GM12878 (cell line): ENCODE data around the gene NLRP6. TPM values are rescaled to one million over a fixed set of nuclear protein-coding genes. Genes with fewer than 3 reads are reported as not detected.

ENCODE experiments used
- ATAC-seq: fragments of 200-7000 bp; cut with Tn5 transposase; 3 replicates; pipeline ENCODE4 v1.9.1; 2020; ENCODE audit warnings: mild to moderate bottlenecking, moderate library complexity
- BruUV-seq: library from RNA; stranded (reverse); fragments of 400-500 nt; replicated peaks from 2 replicates; lab custom pipeline; 2021; lab: Mats Ljungman, UMichigan
- CTCF ChIA-PET: fragments of 300-600 bp; sonication (Branson Sonifier 250); formaldehyde crosslinking; extraction: SDS; loops from one replicate; lab custom pipeline; 2021; ENCODE audit warnings: inconsistent platforms; lab: Yijun Ruan, JAX
- POLR2A ChIA-PET: fragments of 350-600 bp; formaldehyde crosslinking; extraction: SDS; loops from one replicate; lab custom pipeline; 2021; ENCODE audit warnings: inconsistent platforms; lab: Charles Lee
- RAD21 ChIA-PET: fragments of 300-600 bp; sonication (Branson Sonifier 250); formaldehyde crosslinking; loops from one replicate; lab custom pipeline; 2023; ENCODE audit warnings: antibody characterized with exemption; ENCODE audit not compliant: unreplicated experiment; lab: Charles Lee
- SMC1A ChIA-PET: fragments of 300-600 bp; sonication (Branson Sonifier 250); formaldehyde crosslinking; loops from one replicate; lab custom pipeline; 2023; ENCODE audit not compliant: unreplicated experiment, uncharacterized antibody; lab: Charles Lee
- DNase-seq: peaks from one replicate; pipeline ENCODE4 v3.0.0-alpha.2; 2011; ENCODE audit warnings: low read depth, low spot score
- FAIRE-seq: peaks from 3 replicates; lab custom pipeline; 2011; peaks lifted over from hg19 to GRCh38; lab: Jason Lieb, UNC
- H2AFZ ChIP-seq: 2 replicates; pipeline ENCODE4 v1.6.0; 2011; ENCODE audit warnings: low read depth, low read length, control low read depth; ENCODE audit not compliant: control insufficient read depth
- H3K27ac ChIP-seq: 2 replicates; pipeline ENCODE4 v1.5.1; 2011; ENCODE audit warnings: control low read depth; ENCODE audit not compliant: control insufficient read depth, insufficient read depth
- H3K27me3 ChIP-seq, 2 experiments: replicated peaks in 1 of 2; 2 replicates each; pipeline versions ENCODE4 v1.6.0 to v1.6.1; 2011; ENCODE audit warnings: low read length in 1 of 2; ENCODE audit not compliant: control insufficient read depth in 2 of 2, insufficient read depth in 2 of 2
- H3K36me3 ChIP-seq, 2 experiments: 2 replicates each; pipeline ENCODE4 v1.5.1; 2011; ENCODE audit warnings: low read length in 1 of 2; ENCODE audit not compliant: control insufficient read depth in 2 of 2, insufficient read depth in 2 of 2
- H3K4me1 ChIP-seq: 2 replicates; pipeline ENCODE4 v1.6.1; 2011; ENCODE audit warnings: mild to moderate bottlenecking, low read length, moderate library complexity, mixed read lengths; ENCODE audit not compliant: control insufficient read depth, insufficient read depth
- H3K4me2 ChIP-seq: 2 replicates; pipeline ENCODE4 v1.6.0; 2011; ENCODE audit warnings: control low read depth; ENCODE audit not compliant: control insufficient read depth, insufficient read depth
- H3K4me3 ChIP-seq: fragments of 200-600 bp; sonication (generic); 2 replicates; pipeline ENCODE4 v1.5.1; 2016
- H3K79me2 ChIP-seq: 2 replicates; pipeline ENCODE4 v1.6.0; 2011; ENCODE audit warnings: low read length; ENCODE audit not compliant: control insufficient read depth, insufficient read depth
- H3K9ac ChIP-seq: 2 replicates; pipeline ENCODE4 v1.8.0; 2011; ENCODE audit warnings: low read length, control low read depth, mixed read lengths; ENCODE audit not compliant: control insufficient read depth, insufficient read depth
- H3K9me3 ChIP-seq: replicated peaks from 3 replicates; pipeline ENCODE4 v1.5.1; 2011; ENCODE audit warnings: mild to moderate bottlenecking, low read length; ENCODE audit not compliant: control insufficient read depth, insufficient read depth
- H4K20me1 ChIP-seq: 2 replicates; pipeline ENCODE4 v1.6.0; 2011; ENCODE audit not compliant: control insufficient read depth, insufficient read depth
- ASH2L ChIP-seq: fragments of 300-600, 200-600 bp; sonication (generic); IDR thresholded peaks from 2 replicates; pipeline ENCODE4 v1.6.1; 2017; ENCODE audit warnings: low read depth, mild to moderate bottlenecking, borderline replicate concordance
- ATF3 ChIP-seq: IDR thresholded peaks from 2 replicates; pipeline ENCODE4 v1.6.1; 2011; ENCODE audit warnings: low read depth, mild to moderate bottlenecking, low read length, moderate library complexity, borderline replicate concordance; ENCODE audit errors: extremely low read depth
- CEBPZ ChIP-seq: fragments of 150-350 bp; IDR thresholded peaks from 2 replicates; pipeline ENCODE4 v1.6.1; 2016; ENCODE audit warnings: low read depth, low read length
- E2F4 ChIP-seq: IDR thresholded peaks from 2 replicates; pipeline ENCODE4 v1.6.1; 2012; ENCODE audit warnings: low read depth, low read length, improper control_type of control experiment
- HSF1 ChIP-seq: fragments of 150-350 bp; IDR thresholded peaks from 2 replicates; pipeline ENCODE4 v1.6.1; 2014; ENCODE audit warnings: mild to moderate bottlenecking, low read depth, low read length
- NR2F1 ChIP-seq: fragments of 450-650 bp; conservative IDR thresholded peaks from 2 replicates; pipeline ENCODE4 v1.6.1; 2017; ENCODE audit warnings: mild to moderate bottlenecking
- PKNOX1 ChIP-seq: fragments of 450-650 bp; IDR thresholded peaks from 2 replicates; pipeline ENCODE4 v1.6.1; 2016; ENCODE audit warnings: mild to moderate bottlenecking
- PRDM15 ChIP-seq: fragments of 450-650 bp; formaldehyde crosslinking; IDR thresholded peaks from 2 replicates; pipeline ENCODE4 v1.4.0; 2020; ENCODE audit warnings: mild to moderate bottlenecking, moderate library complexity
- SPI1 ChIP-seq: IDR thresholded peaks from 2 replicates; pipeline ENCODE4 v1.6.1; 2011; ENCODE audit warnings: low read depth, mild to moderate bottlenecking, low read length, moderate library complexity, borderline replicate concordance; ENCODE audit not compliant: insufficient read depth
- WGBS: methylation state at CpG from one replicate; pipeline ENCODE4 v1.1.6; 2016; ENCODE audit warnings: low lambda C conversion rate; ENCODE audit not compliant: insufficient replicate concordance, insufficient coverage; ENCODE audit errors: missing lambda C conversion rate; 5-methylcytosine and 5-hydroxymethylcytosine counted together
- in situ Hi-C: fragments of 300-500 bp; cut with MboI; formaldehyde crosslinking; loops from 9 replicates; pipeline ENCODE4 v1.14.3; 2018; ENCODE audit warnings: mixed read lengths
- intact Hi-C: fragments of 100-400 bp; cut with micrococcal nuclease; formaldehyde crosslinking; loops from one replicate; pipeline ENCODE4 v1.14.2; 2022; ENCODE audit not compliant: unreplicated experiment
- polyA plus RNA-seq, 11 experiments: library from polyadenylated mRNA; depleted of rRNA in 4 of 11; unstranded in 6 of 11; stranded (reverse) in 5 of 11; fragments of >200 nt; fragmentation: Nextera tagmentation in 4 of 11; fragmentation: Illumina TruSeq in 1 of 11; extraction: Ambion mirVana in 4 of 11; extraction: Trizol in 1 of 11; gene quantifications; 1 replicate in 1 of 11; 2 replicates in 10 of 11; pipeline versions ENCODE4 v1.2.1 to v1.2.3, GENCODE V29; 2011 to 2016; ENCODE audit warnings: inconsistent platforms in 2 of 11, missing spikeins in 2 of 11, low read depth in 1 of 11
- total RNA-seq, 4 experiments: library from RNA; depleted of rRNA in 3 of 4; stranded (reverse); fragments of >200 nt in 3 of 4; fragmentation: Illumina TruSeq in 1 of 4; extraction: Trizol in 1 of 4; gene quantifications; 2 replicates each; pipeline versions ENCODE4 v1.2.1 to v1.2.3, GENCODE V29; 2013 to 2021

Gene NLRP6
- total and polyA plus RNA-seq, 10 of the 15 experiments (the other 5 are each of a cell fraction or from before 2014, with no cell fraction given): 0.03 to 0.11 TPM; not detected in 8

- Histone ChIP-seq H3K4me2 (no peak overlapping the region), H3K4me3 (no peak overlapping the region), H3K4me1 (peaks cover 3% of the 10 kb centered on the region; the same call in 1 of the 2 replicates), H4K20me1 (no peaks in the 10 kb centered on the region), H3K9me3 (no peaks in the 10 kb centered on the region), H3K79me2 (no peaks in the 10 kb centered on the region), H2AFZ (no peak overlapping the region), H3K27me3 (peaks cover 0 to 2% of the 10 kb centered on the region in 2 experiments; a peak in 1 of 4 replicates), H3K27ac (no peak overlapping the region), H3K36me3 (no peaks in the 10 kb centered on the region), H3K9ac (no peak overlapping the region)
- 81% methylated on average over 27 of the region's 27 CpGs for WGBS
- ChIA-PET RAD21 (no interaction called here), SMC1A (interaction anchor here (1.2 to 1.3 kb wide), 2 partner anchors 12 to 34 kb away, joined by 3 read pairs; no protein-coding TSS in a partner anchor), POLR2A (interaction anchor here (1.5 kb wide), 1 partner anchor 10 kb away, joined by 4 read pairs; no protein-coding TSS in a partner anchor), CTCF (interaction anchor here (0.8 kb wide), 1 partner anchor 44 kb away, joined by 4 read pairs; no protein-coding TSS in a partner anchor)
- FAIRE-seq (no peak), ATAC-seq (no peak), DNase-seq (no peak)
- intact Hi-C loops (no loop called here), in situ Hi-C loops (no loop called here)
- no TSS peak for BruUV-seq
- TF ChIP-seq PRDM15 (no peak), ATF3 (no peak), CEBPZ (no peak), E2F4 (no peak), SPI1 (no peak), PKNOX1 (no peak), NR2F1 (peak; percentile 85), HSF1 (no peak), ASH2L (no peak)
Observed at GRCh38 chr11:293852-294661, 15.8 kb downstream of the NLRP6 start.
